HG03196 (cell line): ENCODE results near the gene SERINC2.
"Not testable (repeated sequence)": the region's sequence is repeated elsewhere in the genome, so short reads cannot be mapped to it uniquely, and the experiment has no call there.

Experiments
- ATAC-seq: cut with Tn5 transposase; IDR thresholded peaks from one replicate; pipeline ENCODE4 v1.9.1; 2021; ENCODE audit not compliant: unreplicated experiment

SERINC2 gene

GRCh38 chr1:31382379-31382989 lies 30.5 kb upstream of the SERINC2 start:
- no peak for ATAC-seq

- no peak for ATAC-seq
Observed at GRCh38 chr1:31383967-31384366, 29.0 kb upstream of the SERINC2 start.

GRCh38 chr1:31386576-31387243 lies 26.3 kb upstream of the SERINC2 start:
- not testable (repeated sequence) for ATAC-seq

- ATAC-seq = no peak
Observed at GRCh38 chr1:31387612-31388011, 25.4 kb upstream of the SERINC2 start.

- ATAC-seq = no peak
Observed at GRCh38 chr1:31389616-31390015, 23.4 kb upstream of the SERINC2 start.

- no peak for ATAC-seq
Observed at GRCh38 chr1:31390071-31390470, 22.9 kb upstream of the SERINC2 start.

GRCh38 chr1:31393463-31393862 lies 19.6 kb upstream of the SERINC2 start:
- ATAC-seq = no peak

- peak; percentile 59 for ATAC-seq
Observed at GRCh38 chr1:31394584-31395193, 18.3 kb upstream of the SERINC2 start.

GRCh38 chr1:31396633-31397351 lies 16.2 kb upstream of the SERINC2 start:
- no peak for ATAC-seq

- ATAC-seq = no peak
Observed at GRCh38 chr1:31397360-31398095, 15.5 kb upstream of the SERINC2 start.

GRCh38 chr1:31398246-31398645 lies 14.8 kb upstream of the SERINC2 start:
- no peak for ATAC-seq

GRCh38 chr1:31399976-31400375 lies 13.0 kb upstream of the SERINC2 start:
- no peak for ATAC-seq

GRCh38 chr1:31400393-31400792 lies 12.6 kb upstream of the SERINC2 start:
- no peak for ATAC-seq

- no peak for ATAC-seq
Observed at GRCh38 chr1:31401241-31401640, 11.8 kb upstream of the SERINC2 start.

GRCh38 chr1:31405578-31406245 lies 7.3 kb upstream of the SERINC2 start:
- ATAC-seq = no peak

GRCh38 chr1:31407029-31407626 lies 5.9 kb upstream of the SERINC2 start:
- ATAC-seq = no peak

GRCh38 chr1:31408788-31409318 lies 4.2 kb upstream of the SERINC2 start:
- ATAC-seq = no peak

GRCh38 chr1:31409946-31410858 lies 2.8 kb upstream of the SERINC2 start:
- no peak for ATAC-seq

GRCh38 chr1:31410871-31411270 lies 2.1 kb upstream of the SERINC2 start:
- no peak for ATAC-seq
